Measurements from ENCODE around the gene CD300A. TPM values are rescaled to one million over a fixed set of nuclear protein-coding genes. Genes with fewer than 3 reads are reported as not detected.
A peak's percentile ranks its signal among the peaks of the same experiment; 100 is the strongest.

The CD300A gene
- total RNA-seq, 3 donors from 2014 or later (not counting 1 experiment from before 2014, with no cell fraction given) = 287 to 370 (median 295) TPM

GRCh38 chr17:74435775-74436359, 30.6 kb upstream of the CD300A start:
- no peak for ATAC-seq
- WGBS (ENCODE audit: insufficient coverage) = 92% methylated on average over 5 of the region's 5 CpGs
- no peak for DNase-seq
- Histone ChIP-seq H3K9me3 (ENCODE audit: control insufficient read depth, insufficient read depth, low read length) (peaks cover 12% of the 10 kb centered on the region), H3K4me3 (ENCODE audit: low read length) (no peak overlapping the region), H3K4me1 (ENCODE audit: control insufficient read depth, insufficient read depth, low read length) (peaks cover 27% of the 10 kb centered on the region), H3K27ac (ENCODE audit: low read length) (no peak overlapping the region), H3K36me3 (ENCODE audit: control insufficient read depth, insufficient read depth, low read length) (no peaks in the 10 kb centered on the region), H3K27me3 (ENCODE audit: control insufficient read depth, insufficient read depth, low read length) (peaks cover 22% of the 10 kb centered on the region)
- no peak overlapping the region for H3K4me3 Mint-ChIP-seq
- no peaks in the 10 kb centered on the region for H3K36me3 Mint-ChIP-seq
- H3K27me3 Mint-ChIP-seq (ENCODE audit: low read depth in 2 of 2) = peaks cover 16 to 28% of the 10 kb centered on the region in 2 donors
- H3K9me3 Mint-ChIP-seq = peaks cover 0 to 3% of the 10 kb centered on the region in 2 donors
- intact Hi-C loops (cut with micrococcal nuclease) = no loop called here
- H3K4me1 Mint-ChIP-seq = peaks cover 13 to 18% of the 10 kb centered on the region in 2 donors
- no peak overlapping the region for H3K27ac Mint-ChIP-seq
- no peak for TF ChIP-seq CTCF (IDR thresholded peaks at IDR 0.05)

GRCh38 chr17:74437702-74438101, 28.7 kb upstream of the CD300A start:
- Histone ChIP-seq H3K36me3 (ENCODE audit: control insufficient read depth, insufficient read depth, low read length) (no peaks in the 10 kb centered on the region), H3K27ac (ENCODE audit: low read length) (no peak overlapping the region), H3K4me1 (ENCODE audit: control insufficient read depth, insufficient read depth, low read length) (peaks cover 15% of the 10 kb centered on the region), H3K27me3 (ENCODE audit: control insufficient read depth, insufficient read depth, low read length) (peaks cover 11% of the 10 kb centered on the region), H3K4me3 (ENCODE audit: low read length) (no peak overlapping the region), H3K9me3 (ENCODE audit: control insufficient read depth, insufficient read depth, low read length) (peaks cover 12% of the 10 kb centered on the region)
- 86% methylated on average over 3 of the region's 3 CpGs for WGBS (ENCODE audit: insufficient coverage)
- Mint-ChIP-seq H3K4me1 (peaks cover 9 to 11% of the 10 kb centered on the region in 2 donors), H3K36me3 (no peaks in the 10 kb centered on the region), H3K4me3 (no peak overlapping the region), H3K27me3 (ENCODE audit: low read depth in 2 of 2) (peaks cover 16 to 20% of the 10 kb centered on the region in 2 donors), H3K27ac (no peak overlapping the region), H3K9me3 (peaks cover 0 to 3% of the 10 kb centered on the region in 2 donors)
- peak in 1 of 2 donors; percentile 49 for DNase-seq
- peak; percentile 62 for TF ChIP-seq CTCF (IDR thresholded peaks at IDR 0.05)
- no peak for ATAC-seq
- intact Hi-C loops (cut with micrococcal nuclease) = no loop called here

- Histone ChIP-seq H3K9me3 (ENCODE audit: control insufficient read depth, insufficient read depth, low read length) (peaks cover 12% of the 10 kb centered on the region), H3K4me1 (ENCODE audit: control insufficient read depth, insufficient read depth, low read length) (peaks cover 32% of the 10 kb centered on the region), H3K36me3 (ENCODE audit: control insufficient read depth, insufficient read depth, low read length) (no peaks in the 10 kb centered on the region), H3K4me3 (ENCODE audit: low read length) (no peak overlapping the region), H3K27ac (ENCODE audit: low read length) (no peak overlapping the region), H3K27me3 (ENCODE audit: control insufficient read depth, insufficient read depth, low read length) (no peaks in the 10 kb centered on the region)
- H3K4me3 Mint-ChIP-seq = no peak overlapping the region
- no peak for TF ChIP-seq CTCF (IDR thresholded peaks at IDR 0.05)
- DNase-seq = no peak
- intact Hi-C loops (cut with micrococcal nuclease) = no loop called here
- WGBS (ENCODE audit: insufficient coverage) = 62% methylated on average over 31 of the region's 31 CpGs
- H3K27ac Mint-ChIP-seq = no peak overlapping the region
- peaks cover 0 to 3% of the 10 kb centered on the region in 2 donors for H3K9me3 Mint-ChIP-seq
- peaks cover 13 to 17% of the 10 kb centered on the region in 2 donors for H3K4me1 Mint-ChIP-seq
- H3K36me3 Mint-ChIP-seq = no peaks in the 10 kb centered on the region
- peaks cover 7 to 9% of the 10 kb centered on the region in 2 donors for H3K27me3 Mint-ChIP-seq (ENCODE audit: low read depth in 2 of 2)
- no peak for ATAC-seq
Measured at GRCh38 chr17:74439691-74440567, 26.5 kb upstream of the CD300A start.
